Activated naive CD8-positive, alpha-beta T cell treated with anti-CD3 and anti-CD28 coated beads for 36 hours (primary cell): Measurements from ENCODE around the gene OSTF1. TPM values are rescaled to one million over a fixed set of nuclear protein-coding genes. Genes with fewer than 3 reads are reported as not detected.

Experiments
- DNase-seq: peaks from one replicate; pipeline ENCODE4 v3.0.0; 2021
- H3K27ac Mint-ChIP-seq: one replicate; pipeline ENCODE4 v1.8.0; 2022; ENCODE audit warnings: mild to moderate bottlenecking, moderate library complexity, mixed read lengths
- H3K27me3 Mint-ChIP-seq: one replicate; pipeline ENCODE4 v1.8.0; 2022; ENCODE audit warnings: mild to moderate bottlenecking, mixed read lengths
- H3K36me3 Mint-ChIP-seq: one replicate; pipeline ENCODE4 v1.8.0; 2021; ENCODE audit warnings: mild to moderate bottlenecking, mixed read lengths
- H3K4me1 Mint-ChIP-seq: one replicate; pipeline ENCODE4 v1.8.0; 2021; ENCODE audit warnings: mixed read lengths
- H3K4me3 Mint-ChIP-seq: one replicate; pipeline ENCODE4 v1.8.0; 2022; ENCODE audit warnings: mild to moderate bottlenecking, moderate library complexity, mixed read lengths
- H3K9me3 Mint-ChIP-seq: one replicate; pipeline ENCODE4 v1.8.0; 2022; ENCODE audit warnings: mixed read lengths
- total RNA-seq, 2 experiments: library from RNA; stranded (reverse); gene quantifications; one replicate each; pipeline ENCODE4 v1.2.3, GENCODE V29; 2021

OSTF1 gene, protein sequence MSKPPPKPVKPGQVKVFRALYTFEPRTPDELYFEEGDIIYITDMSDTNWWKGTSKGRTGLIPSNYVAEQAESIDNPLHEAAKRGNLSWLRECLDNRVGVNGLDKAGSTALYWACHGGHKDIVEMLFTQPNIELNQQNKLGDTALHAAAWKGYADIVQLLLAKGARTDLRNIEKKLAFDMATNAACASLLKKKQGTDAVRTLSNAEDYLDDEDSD
- 10 to 100 TPM; 38.2 to 38.4 TPM for total RNA-seq

DNA sequence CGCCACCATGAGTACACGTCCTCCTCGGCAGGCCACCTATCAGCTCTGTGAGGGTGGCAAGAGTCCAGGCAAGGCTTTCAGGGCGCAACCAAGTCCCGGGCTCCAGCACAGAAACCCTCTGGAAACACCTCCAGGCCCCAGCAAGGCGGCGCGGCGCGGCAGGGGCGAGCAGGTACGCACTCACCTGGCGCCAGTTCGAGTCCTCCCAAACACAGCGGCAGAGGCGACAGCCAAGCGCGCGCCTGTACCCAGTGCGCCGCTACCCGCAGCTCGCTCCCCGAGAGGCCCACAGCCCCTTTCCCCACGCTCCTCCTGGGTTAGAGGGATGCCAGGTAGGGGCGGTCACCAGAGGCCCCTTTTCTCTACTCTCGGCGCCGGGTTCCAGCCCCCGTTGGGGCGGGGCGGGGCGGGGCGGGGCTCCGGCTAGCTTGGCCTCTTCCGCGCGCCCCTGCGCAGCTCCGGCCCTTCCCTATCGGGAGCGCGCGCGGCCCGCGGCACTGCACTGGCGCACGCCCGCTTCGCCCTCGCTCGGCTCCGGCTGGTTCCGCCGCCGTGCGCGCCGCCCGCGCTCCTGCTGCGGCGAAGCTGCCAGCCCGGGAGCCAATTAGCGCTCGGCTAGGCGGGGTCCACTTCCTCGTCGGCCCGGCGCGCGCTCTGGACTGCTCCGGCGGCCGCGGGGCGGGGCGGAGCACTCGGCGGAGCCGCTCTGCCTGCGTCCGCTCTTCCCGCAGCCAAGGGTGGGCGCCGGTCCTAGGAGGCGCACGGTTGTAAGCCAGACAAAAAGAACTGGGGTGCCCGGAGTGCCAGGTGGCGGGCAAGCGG is at the start of gene OSTF1, which contains the start of gene NMRK1:
Gene OSTF1, plus strand, starts transcription at position 691 of the 822 bp plus-strand sequence. CDS start 179 bp downstream, outside the sequence.
Gene NMRK1, minus strand, starts transcription at position 332 of the 822 bp plus-strand sequence. CDS start 5,040 bp downstream, outside the sequence.
- DNase-seq, result peak; percentile 99
- Mint-ChIP-seq H3K9me3 (no peaks in the 10 kb centered on the region), H3K4me3 (peak within 1 kb of the TSS; percentile 92), H3K36me3 (peaks cover 8% of the 10 kb centered on the region), H3K27ac (peak within 1 kb of the TSS; percentile 93), H3K4me1 (peaks cover 60% of the 10 kb centered on the region), H3K27me3 (no peaks in the 10 kb centered on the region)

DNA sequence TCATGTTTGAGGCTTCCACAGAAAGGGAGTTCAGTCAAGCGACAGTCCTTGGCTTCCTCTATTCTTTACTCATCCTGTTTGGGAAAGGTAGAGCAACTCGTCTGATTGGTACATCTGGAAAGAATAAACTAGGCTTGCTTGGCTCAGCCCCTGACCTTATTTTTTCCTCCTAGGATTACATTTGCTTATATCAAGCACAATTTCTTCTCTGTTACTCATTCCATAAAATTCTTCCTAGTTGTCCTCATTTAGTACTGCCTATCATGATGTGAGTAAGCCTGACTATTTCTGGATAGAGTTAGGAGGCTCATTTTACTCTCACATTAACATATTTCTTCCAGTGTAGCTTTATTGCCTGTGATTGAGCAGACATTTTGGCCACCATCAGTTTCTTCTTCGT is 49.3 kb upstream of the OSTF1 start:
- Mint-ChIP-seq H3K36me3 (no peaks in the 10 kb centered on the region), H3K4me3 (no peak overlapping the region), H3K27ac (no peak overlapping the region), H3K4me1 (peaks cover 2% of the 10 kb centered on the region), H3K9me3 (no peaks in the 10 kb centered on the region), H3K27me3 (peaks cover 4% of the 10 kb centered on the region)
- no peak for DNase-seq

DNA sequence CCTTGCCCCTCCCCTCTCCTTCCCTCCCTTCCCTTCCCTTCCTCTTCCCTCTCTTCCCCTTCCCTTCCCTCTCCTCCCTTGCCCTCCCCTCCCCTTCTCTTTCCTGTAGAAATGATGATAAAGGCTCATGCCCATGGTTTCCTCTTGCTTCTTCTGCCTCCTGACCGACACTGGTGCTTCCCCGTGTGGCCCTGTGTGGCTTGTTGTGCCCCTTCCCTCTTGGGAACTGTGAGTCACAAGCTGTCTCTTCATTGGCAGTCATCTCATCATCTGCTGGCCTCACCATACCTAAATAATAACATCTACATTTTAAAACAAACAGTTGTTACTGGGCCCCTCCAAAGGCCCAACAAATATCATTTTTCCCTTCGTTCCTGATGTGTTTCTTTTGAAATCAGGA is 48.5 kb upstream of the OSTF1 start:
- Mint-ChIP-seq H3K4me1 (peaks cover 2% of the 10 kb centered on the region), H3K4me3 (no peak overlapping the region), H3K9me3 (no peaks in the 10 kb centered on the region), H3K36me3 (no peaks in the 10 kb centered on the region), H3K27ac (no peak overlapping the region), H3K27me3 (peaks cover 4% of the 10 kb centered on the region)
- DNase-seq, result no peak

DNA sequence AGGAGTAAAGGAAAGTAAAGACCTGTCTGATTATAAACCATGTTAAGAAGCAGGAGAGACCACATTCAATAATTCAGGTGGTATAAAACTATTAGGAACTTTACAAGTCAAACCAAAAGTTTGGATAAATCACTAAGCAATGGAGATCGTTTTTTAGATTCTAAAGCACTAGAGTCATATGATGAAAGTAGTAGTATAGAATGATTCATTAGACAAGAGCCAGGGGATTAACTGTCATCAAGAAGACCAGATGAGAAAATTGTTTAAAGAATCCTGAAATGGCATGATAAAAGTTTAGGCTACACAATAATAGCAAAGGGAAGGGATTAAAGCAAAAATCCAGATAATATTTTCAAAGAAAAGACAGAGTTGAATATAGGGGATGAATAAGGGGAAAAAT is 47.3 kb upstream of the OSTF1 start:
- H3K4me1 Mint-ChIP-seq, result peaks cover 2% of the 10 kb centered on the region
- no peak overlapping the region for H3K4me3 Mint-ChIP-seq
- H3K36me3 Mint-ChIP-seq, result no peaks in the 10 kb centered on the region
- no peaks in the 10 kb centered on the region for H3K27me3 Mint-ChIP-seq
- no peak for DNase-seq
- no peaks in the 10 kb centered on the region for H3K9me3 Mint-ChIP-seq
- no peak overlapping the region for H3K27ac Mint-ChIP-seq

DNA sequence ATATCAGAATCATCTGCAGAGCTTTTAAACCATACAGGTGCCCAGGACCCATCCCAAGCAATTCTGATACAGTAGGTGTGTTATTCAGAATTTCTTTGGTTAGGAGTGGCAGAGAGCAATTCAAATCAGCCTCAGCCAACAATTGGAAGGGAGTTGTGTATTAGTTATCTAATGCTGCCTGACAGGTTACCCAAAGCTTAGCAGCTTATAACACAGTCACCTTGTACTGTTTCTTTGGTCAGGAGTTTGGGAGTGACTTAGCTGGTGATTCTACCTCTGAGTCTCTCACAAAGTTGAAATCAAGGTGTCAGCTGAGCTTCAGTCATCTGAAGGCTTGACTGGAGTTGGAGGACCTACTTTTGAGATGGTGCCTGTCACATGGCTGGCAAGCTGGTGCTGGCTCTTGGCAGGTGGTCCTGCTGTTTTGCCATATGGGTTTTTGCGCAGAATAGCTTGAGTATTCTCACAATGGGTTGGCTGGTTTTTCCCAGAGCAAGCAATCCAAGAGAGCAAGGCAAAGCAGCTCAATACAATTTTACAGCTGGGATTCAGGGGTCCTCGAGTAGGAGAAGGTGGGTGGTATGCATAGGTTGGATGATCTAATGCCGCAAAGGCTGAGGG is 41.5 kb upstream of the OSTF1 start:
- no peak overlapping the region for H3K27ac Mint-ChIP-seq
- no peaks in the 10 kb centered on the region for H3K4me1 Mint-ChIP-seq
- no peaks in the 10 kb centered on the region for H3K9me3 Mint-ChIP-seq
- no peak for DNase-seq
- peaks cover 4% of the 10 kb centered on the region for H3K27me3 Mint-ChIP-seq
- H3K36me3 Mint-ChIP-seq, result no peaks in the 10 kb centered on the region
- H3K4me3 Mint-ChIP-seq, result no peak overlapping the region

DNA sequence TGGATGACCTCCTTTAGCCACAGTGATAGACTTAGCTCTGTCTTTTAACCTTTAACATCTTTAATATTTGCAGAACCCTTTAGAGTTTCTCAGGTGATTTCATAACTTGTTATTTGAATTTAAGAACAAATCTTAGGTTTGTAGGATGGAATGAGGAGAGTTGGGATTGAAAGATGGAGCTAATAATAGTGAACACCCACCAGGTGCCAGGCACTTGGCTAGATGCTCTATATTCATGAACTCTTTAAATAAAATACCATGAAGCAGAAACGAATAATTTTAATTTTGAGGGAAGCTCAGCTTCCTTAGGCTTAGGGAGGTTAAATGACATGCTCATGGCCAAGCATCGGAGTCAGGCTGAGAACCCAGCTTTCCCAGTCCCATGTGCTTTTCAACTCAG is 40.8 kb upstream of the OSTF1 start:
- H3K27ac Mint-ChIP-seq, result no peak overlapping the region
- no peak overlapping the region for H3K4me3 Mint-ChIP-seq
- H3K27me3 Mint-ChIP-seq, result peaks cover 4% of the 10 kb centered on the region
- no peaks in the 10 kb centered on the region for H3K36me3 Mint-ChIP-seq
- no peaks in the 10 kb centered on the region for H3K9me3 Mint-ChIP-seq
- no peaks in the 10 kb centered on the region for H3K4me1 Mint-ChIP-seq
- no peak for DNase-seq

DNA sequence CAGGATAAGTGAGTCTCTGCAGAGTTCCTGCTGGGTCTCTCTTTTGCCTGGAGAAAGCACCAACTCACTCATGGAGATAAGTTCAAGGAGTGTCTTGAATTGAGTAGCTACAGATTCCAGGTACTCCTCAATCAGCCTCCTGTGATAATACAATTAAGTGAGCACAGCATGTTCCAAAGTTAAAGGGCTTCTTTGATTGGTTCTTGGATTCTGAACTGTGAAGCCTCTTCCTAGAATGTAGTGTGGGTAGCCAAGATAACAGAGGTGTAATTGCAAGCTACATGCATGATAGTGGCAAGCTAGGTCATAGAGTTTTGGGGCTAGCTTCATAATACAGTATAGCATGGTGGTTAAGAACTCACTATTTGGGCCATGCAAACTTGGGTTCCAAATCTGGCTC is 37.0 kb upstream of the OSTF1 start:
- Mint-ChIP-seq H3K27me3 (peaks cover 4% of the 10 kb centered on the region), H3K4me3 (no peak overlapping the region), H3K4me1 (no peaks in the 10 kb centered on the region), H3K27ac (no peak overlapping the region), H3K9me3 (no peaks in the 10 kb centered on the region), H3K36me3 (no peaks in the 10 kb centered on the region)
- no peak for DNase-seq

DNA sequence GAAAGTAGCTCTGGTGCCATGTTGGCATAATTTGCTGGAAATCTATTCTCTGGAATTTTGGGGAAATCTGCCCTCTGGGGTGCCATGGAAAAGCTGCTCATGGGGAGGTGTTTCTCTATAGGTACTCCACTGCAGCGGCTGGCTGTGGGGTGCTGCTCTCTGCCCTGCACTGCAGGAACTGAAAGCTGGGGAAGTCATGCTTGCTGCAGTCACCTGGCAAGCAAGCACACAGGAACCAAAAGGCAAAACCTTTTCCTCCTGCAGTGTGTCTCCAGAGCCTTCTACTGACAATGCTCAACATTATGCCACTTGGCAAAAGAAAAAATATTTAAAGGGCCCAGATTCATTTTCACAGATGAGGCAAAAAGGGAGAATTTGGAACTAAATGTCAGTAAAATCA is 34.4 kb upstream of the OSTF1 start:
- H3K27me3 Mint-ChIP-seq, result no peaks in the 10 kb centered on the region
- no peaks in the 10 kb centered on the region for H3K9me3 Mint-ChIP-seq
- H3K4me3 Mint-ChIP-seq, result no peak overlapping the region

DNA sequence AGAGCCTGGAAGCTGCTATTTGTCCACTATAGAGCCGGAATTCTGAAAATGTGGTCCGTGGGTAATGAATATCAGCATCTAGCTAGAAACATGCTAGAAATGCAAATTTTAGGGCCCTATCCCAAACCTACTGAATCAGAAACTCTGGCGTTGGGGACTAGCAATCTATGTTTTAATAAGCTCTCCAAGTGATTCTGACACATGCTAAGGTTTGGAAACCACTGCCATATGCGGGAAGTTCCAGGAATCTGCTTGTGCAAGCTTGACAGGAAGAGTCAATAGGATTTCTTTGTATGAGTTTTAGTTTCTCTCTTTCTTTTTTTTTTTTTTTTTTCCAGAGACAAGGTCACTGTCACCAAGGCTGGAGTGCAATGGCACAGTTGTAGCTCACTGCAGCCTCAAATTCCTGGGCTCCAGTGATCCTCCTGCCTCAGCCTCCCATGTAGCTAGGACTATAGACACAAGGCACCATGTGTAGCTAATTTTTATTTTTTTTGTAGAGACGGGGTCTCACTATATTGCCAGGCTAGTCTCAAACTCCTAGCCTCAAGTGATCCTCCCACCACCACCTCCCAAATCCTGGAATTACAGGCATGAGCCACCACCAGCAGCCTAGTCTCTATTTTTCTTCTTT is 33.8 kb upstream of the OSTF1 start:
- Mint-ChIP-seq H3K4me1 (no peaks in the 10 kb centered on the region), H3K36me3 (peaks cover 5% of the 10 kb centered on the region), H3K27me3 (no peaks in the 10 kb centered on the region), H3K4me3 (no peak overlapping the region), H3K9me3 (peaks cover 2% of the 10 kb centered on the region), H3K27ac (no peak overlapping the region)
- no peak for DNase-seq

More for the DNA sequence above, 34.4 kb upstream of the OSTF1 start:
- no peak for DNase-seq
- peaks cover 2% of the 10 kb centered on the region for H3K36me3 Mint-ChIP-seq
- H3K4me1 Mint-ChIP-seq, result no peaks in the 10 kb centered on the region
- no peak overlapping the region for H3K27ac Mint-ChIP-seq

DNA sequence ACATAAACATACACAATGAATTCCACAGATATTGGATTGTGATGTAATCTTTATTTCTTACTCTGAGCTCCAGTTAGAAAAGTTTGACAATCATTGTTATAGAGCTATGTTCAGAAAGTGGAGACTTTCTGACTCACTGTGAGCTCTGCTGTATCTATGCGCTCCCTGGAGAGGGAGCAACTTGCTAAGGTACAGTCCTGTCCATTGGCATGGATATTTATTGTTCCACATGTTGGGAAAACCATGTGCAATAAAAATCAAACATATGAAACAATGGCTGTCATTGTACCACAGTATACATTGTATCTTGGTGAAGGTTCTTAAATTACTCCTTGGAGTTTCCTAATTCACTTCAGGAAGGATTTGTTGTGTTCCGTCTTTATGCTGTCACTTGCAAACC is 27.1 kb upstream of the OSTF1 start:
- Mint-ChIP-seq H3K27ac (no peak overlapping the region), H3K9me3 (peaks cover 2% of the 10 kb centered on the region), H3K27me3 (no peaks in the 10 kb centered on the region), H3K4me3 (no peak overlapping the region), H3K36me3 (peaks cover 10% of the 10 kb centered on the region), H3K4me1 (no peaks in the 10 kb centered on the region)
- DNase-seq, result no peak

DNA sequence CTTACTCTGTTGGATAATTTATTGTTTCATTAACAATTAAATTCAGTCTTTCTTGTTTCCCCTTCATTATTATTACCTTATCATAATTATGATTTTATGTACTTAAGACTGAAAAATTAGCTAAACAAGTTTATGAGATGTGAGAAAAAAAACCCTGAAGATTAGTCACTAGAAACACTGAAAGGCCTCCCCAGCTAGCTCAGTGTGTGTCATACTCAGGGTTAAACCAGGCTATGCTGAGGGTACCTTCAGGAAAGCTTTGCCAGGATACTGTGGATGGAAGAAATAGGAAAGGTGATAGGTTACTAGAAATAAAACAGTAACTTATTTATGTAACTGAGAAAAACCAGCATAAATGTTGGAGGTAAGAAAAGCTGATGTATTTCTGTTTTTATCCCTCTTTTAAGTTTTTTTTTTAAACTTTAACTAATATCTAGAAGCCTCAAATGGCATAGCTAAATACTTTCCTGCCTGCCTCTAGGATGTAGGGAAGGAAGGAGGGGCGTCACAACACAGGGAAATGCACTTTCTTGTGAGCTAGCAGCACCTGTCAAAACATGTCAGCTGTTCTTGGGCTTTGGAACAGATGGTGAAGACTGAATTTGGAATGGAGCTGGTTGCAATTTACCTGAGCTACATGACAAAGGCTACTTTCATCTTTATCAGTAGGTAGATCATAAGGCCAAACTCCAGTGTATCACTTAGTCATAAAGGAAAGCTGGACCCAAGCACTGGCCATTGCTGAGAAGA is 24.6 kb upstream of the OSTF1 start:
- peaks cover 8% of the 10 kb centered on the region for H3K36me3 Mint-ChIP-seq
- H3K27ac Mint-ChIP-seq, result no peak overlapping the region
- DNase-seq, result no peak
- H3K27me3 Mint-ChIP-seq, result no peaks in the 10 kb centered on the region
- H3K4me1 Mint-ChIP-seq, result peaks cover 4% of the 10 kb centered on the region
- H3K9me3 Mint-ChIP-seq, result peaks cover 2% of the 10 kb centered on the region
- H3K4me3 Mint-ChIP-seq, result no peak overlapping the region

DNA sequence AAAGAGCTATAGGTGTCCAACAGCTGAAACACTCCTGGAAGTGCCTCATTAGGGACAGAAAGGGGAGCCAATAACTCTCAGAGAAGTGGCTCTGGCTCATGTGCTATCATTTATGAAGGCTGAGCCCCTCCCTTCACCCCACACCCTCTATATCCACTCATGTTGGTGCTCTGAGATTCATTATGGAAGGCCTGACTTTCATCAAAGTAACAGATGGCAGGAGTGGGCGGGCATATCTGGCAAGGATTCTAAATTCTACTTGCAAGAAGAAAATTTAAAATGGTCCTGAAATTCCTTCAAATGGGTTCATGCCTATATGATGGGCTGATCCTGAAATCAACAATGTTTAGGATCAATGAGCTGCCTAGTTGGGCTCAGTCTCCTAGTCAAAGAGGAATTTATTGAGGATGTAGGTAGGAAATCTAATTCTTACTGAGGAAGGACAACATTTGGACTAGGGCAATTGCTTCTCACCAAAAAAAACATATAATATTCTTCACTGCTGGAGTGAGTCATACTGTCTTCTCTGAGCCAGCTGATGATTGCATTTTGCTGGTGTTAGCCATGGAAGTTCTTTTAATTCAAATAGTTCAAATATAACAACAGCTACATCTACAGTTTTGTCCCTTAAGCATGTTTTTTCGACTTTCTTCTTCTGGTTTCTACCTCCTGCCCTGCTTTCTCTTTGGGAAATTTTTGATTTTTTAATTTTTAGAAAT is 23.8 kb upstream of the OSTF1 start:
- H3K27me3 Mint-ChIP-seq, result no peaks in the 10 kb centered on the region
- no peak overlapping the region for H3K4me3 Mint-ChIP-seq
- DNase-seq, result no peak
- peaks cover 5% of the 10 kb centered on the region for H3K36me3 Mint-ChIP-seq
- H3K4me1 Mint-ChIP-seq, result peaks cover 10% of the 10 kb centered on the region
- H3K27ac Mint-ChIP-seq, result no peak overlapping the region
- no peaks in the 10 kb centered on the region for H3K9me3 Mint-ChIP-seq

DNA sequence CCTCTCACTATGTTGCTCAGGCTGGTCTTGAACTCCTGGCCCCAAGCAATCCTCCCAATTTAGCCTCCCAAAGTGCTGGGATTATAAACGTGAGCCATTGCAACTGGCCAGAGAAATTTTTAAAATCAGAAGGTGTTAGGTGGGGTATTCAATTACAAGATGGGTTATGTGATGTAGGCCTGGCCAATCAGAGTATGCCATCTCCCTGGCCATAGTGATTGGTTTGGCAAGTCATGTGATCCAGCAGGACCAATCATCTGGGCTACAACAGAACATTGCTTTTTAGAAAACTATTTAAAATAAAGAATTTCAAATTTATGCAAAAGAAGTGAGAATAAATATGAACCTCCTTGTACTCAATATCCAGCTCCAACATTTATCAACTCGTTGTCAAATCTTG is 22.8 kb upstream of the OSTF1 start:
- Mint-ChIP-seq H3K36me3 (no peaks in the 10 kb centered on the region), H3K4me1 (peaks cover 17% of the 10 kb centered on the region), H3K4me3 (no peak overlapping the region), H3K9me3 (no peaks in the 10 kb centered on the region), H3K27ac (no peak overlapping the region), H3K27me3 (no peaks in the 10 kb centered on the region)
- no peak for DNase-seq

DNA sequence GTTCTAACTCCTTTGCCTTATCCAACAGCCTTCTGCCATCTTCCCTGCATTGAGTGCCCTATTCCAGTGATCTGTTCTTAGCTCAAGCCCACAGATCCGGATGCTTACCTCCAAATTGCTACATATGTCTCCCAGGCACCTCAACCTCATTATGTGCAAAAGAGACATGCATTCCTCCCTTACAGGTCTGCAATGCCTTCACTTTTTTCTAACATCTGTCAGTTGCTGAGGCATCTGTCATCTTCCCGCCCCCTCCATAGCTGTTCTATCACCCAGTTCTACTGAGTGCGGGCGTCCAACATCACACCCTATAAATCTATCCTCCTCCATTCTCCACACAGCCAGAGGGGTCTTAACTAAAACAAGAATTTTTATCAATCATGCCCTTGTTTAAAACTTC is 20.4 kb upstream of the OSTF1 start:
- no peak for DNase-seq
- Mint-ChIP-seq H3K4me3 (no peak overlapping the region), H3K4me1 (peaks cover 37% of the 10 kb centered on the region), H3K27ac (no peak overlapping the region), H3K36me3 (no peaks in the 10 kb centered on the region), H3K27me3 (no peaks in the 10 kb centered on the region), H3K9me3 (no peaks in the 10 kb centered on the region)
